ENCODE results near the gene DEXI. TPM values are rescaled to one million over a fixed set of nuclear protein-coding genes. Genes with fewer than 3 reads are reported as not detected.
A peak's percentile ranks its signal among the peaks of the same experiment; 100 is the strongest.

Gene DEXI
- total RNA-seq, 1 donor from 2014 or later: 35.6 TPM

- Mint-ChIP-seq H3K4me1 (peaks cover 5% of the 10 kb centered on the region), H3K36me3 (ENCODE audit: low read depth) (no peaks in the 10 kb centered on the region), H3K27ac (ENCODE audit: unreplicated experiment) (no peak overlapping the region), H3K4me3 (no peak overlapping the region), H3K9me3 (no peaks in the 10 kb centered on the region), H3K27me3 (ENCODE audit: low read depth) (no peaks in the 10 kb centered on the region)
- TF ChIP-seq CTCF (conservative IDR thresholded peaks at IDR 0.05): no peak
- no peak for DNase-seq (ENCODE audit: low read depth, low spot score)
These were observed 19.7 kb downstream of the DEXI start for GRCh38 chr16:10922328-10923145.

GRCh38 chr16:10921536-10922327 is 20.5 kb downstream of the DEXI start:
- DNase-seq (ENCODE audit: low read depth, low spot score): no peak
- no peak for TF ChIP-seq CTCF (conservative IDR thresholded peaks at IDR 0.05)
- no peaks in the 10 kb centered on the region for H3K27me3 Mint-ChIP-seq (ENCODE audit: low read depth)
- H3K4me1 Mint-ChIP-seq: peaks cover 5% of the 10 kb centered on the region
- no peak overlapping the region for H3K27ac Mint-ChIP-seq (ENCODE audit: unreplicated experiment)
- H3K4me3 Mint-ChIP-seq: no peak overlapping the region
- no peaks in the 10 kb centered on the region for H3K36me3 Mint-ChIP-seq (ENCODE audit: low read depth)
- H3K9me3 Mint-ChIP-seq: no peaks in the 10 kb centered on the region

- TF ChIP-seq CTCF (conservative IDR thresholded peaks at IDR 0.05): no peak
- peaks cover 5% of the 10 kb centered on the region for H3K4me1 Mint-ChIP-seq
- H3K27ac Mint-ChIP-seq (ENCODE audit: unreplicated experiment): no peak overlapping the region
- H3K36me3 Mint-ChIP-seq (ENCODE audit: low read depth): no peaks in the 10 kb centered on the region
- no peak for DNase-seq (ENCODE audit: low read depth, low spot score)
- no peaks in the 10 kb centered on the region for H3K9me3 Mint-ChIP-seq
- no peak overlapping the region for H3K4me3 Mint-ChIP-seq
- no peaks in the 10 kb centered on the region for H3K27me3 Mint-ChIP-seq (ENCODE audit: low read depth)
These were observed 21.4 kb downstream of the DEXI start for GRCh38 chr16:10920726-10921427.

- H3K36me3 Mint-ChIP-seq (ENCODE audit: low read depth): no peaks in the 10 kb centered on the region
- no peak overlapping the region for H3K4me3 Mint-ChIP-seq
- H3K27me3 Mint-ChIP-seq (ENCODE audit: low read depth): no peaks in the 10 kb centered on the region
- no peaks in the 10 kb centered on the region for H3K9me3 Mint-ChIP-seq
- peaks cover 5% of the 10 kb centered on the region for H3K4me1 Mint-ChIP-seq
- H3K27ac Mint-ChIP-seq (ENCODE audit: unreplicated experiment): no peak overlapping the region
- DNase-seq (ENCODE audit: low read depth, low spot score): no peak
- TF ChIP-seq CTCF (conservative IDR thresholded peaks at IDR 0.05): peak; percentile 10
These were observed 23.3 kb downstream of the DEXI start for GRCh38 chr16:10919003-10919351.

GRCh38 chr16:10918294-10919002 is 23.8 kb downstream of the DEXI start:
- H3K27me3 Mint-ChIP-seq (ENCODE audit: low read depth): no peaks in the 10 kb centered on the region
- peak; percentile 90 for TF ChIP-seq CTCF (conservative IDR thresholded peaks at IDR 0.05)
- no peak overlapping the region for H3K27ac Mint-ChIP-seq (ENCODE audit: unreplicated experiment)
- H3K9me3 Mint-ChIP-seq: no peaks in the 10 kb centered on the region
- peak; percentile 95 for DNase-seq (ENCODE audit: low read depth, low spot score)
- peaks cover 5% of the 10 kb centered on the region for H3K4me1 Mint-ChIP-seq
- H3K36me3 Mint-ChIP-seq (ENCODE audit: low read depth): no peaks in the 10 kb centered on the region
- H3K4me3 Mint-ChIP-seq: no peak overlapping the region

Measured in neural crest cell (in vitro differentiated cells).